NCI-H146 treated with DMSO at 0.1 percent for 48 hours (cell line): ENCODE data around the gene KRTAP12-4.
A peak's percentile ranks its signal among the peaks of the same experiment; 100 is the strongest.
"Not testable (repeated sequence)": the region's sequence is repeated elsewhere in the genome, so short reads cannot be mapped to it uniquely, and the experiment has no call there.

Experiments
- DNase-seq: peaks from one replicate; lab custom pipeline; 2025; ENCODE audit not compliant: unreplicated experiment; lab: John Stamatoyannopoulos, UW

The KRTAP12-4 gene

DNA sequence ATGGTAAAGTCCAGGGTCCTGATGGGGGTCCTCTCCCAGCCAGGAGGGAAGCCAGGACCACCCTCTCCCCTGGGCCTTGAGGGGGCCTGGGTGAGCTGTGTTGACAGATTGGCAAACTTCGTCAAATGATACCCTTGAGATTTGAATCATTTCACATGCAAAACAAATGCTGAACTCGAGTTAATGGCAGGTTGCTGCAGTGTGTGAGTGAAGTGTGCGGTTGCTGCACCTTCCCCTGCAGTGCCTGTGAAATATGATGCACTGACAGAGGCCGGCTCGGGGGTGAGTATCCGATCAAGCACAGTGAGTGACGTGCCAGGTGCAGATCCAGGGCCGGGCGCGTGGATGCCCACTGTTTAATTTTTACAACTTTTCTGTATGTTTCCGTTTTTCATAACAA lies 33.2 kb upstream of the KRTAP12-4 start:
- no peak for DNase-seq

DNA sequence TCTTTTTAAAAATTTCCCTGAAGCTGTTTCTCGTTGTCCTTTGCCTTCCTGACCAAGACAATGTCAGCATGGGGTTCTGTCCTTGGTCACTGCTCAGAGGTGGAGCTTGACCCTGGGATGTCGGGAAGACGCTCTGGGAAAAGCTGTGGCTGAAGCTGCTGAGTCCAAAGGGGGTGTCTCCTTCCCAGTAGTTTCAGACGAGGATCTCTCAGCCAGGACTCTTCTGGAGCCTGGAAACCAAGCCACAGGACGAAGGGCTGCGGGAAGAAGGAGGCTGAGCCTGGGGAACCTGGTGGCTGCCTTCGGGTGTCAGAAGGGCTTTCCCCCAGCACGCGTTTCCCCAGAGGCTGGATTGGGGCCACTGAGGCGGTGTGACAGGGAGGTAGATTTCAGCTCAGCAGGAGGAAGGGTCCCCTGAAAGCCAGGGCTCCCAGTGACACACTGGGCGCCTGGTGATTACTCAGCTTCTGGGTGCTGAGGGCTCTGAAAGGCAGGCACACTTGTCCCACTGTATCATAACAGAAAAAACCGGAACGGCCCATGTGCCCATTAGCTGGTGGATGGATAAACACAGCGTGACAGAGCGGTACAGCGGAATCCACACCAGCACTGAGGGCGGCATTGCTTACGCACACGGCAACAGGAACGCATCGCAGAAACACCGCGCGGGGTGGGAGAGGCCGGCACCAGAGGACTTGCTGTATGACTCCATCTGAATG lies 32.5 kb upstream of the KRTAP12-4 start:
- DNase-seq: no peak

DNA sequence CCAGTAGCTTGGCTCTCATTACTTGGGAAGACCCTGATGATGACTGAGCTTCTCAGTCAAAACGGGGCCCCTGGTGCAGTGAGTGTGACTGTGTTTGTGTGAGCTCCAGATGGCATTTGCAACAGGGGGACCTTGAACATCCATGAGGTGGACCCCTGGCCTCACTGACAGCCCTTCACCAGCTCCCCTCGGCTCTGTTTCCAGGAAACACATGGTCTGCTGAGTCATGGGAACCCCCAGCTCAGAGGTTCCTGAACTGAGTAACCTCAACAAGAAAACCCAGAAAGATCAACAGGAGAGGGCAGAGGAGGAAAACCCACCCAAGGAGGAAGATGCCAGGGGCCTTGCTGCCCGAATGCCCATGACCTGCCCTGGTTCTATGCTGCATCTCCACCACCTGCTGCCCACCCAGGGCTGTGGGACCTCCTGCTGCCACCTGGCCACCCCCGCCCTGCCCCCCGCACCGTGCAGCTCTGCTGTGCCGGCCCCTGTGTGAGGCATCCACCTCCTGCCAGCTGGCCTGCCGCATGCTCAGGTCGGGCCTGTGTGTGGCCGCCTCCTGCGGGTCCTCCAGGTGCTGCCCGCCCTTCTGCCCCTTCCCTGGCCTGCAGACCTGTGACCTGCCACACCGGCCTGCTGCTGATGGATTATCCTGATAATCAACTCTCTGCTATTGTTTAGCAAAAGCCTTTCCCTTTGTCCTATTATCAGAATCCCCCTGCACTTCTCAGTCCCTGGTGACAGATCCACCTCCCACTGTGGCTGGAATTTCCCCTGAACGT lies 31.7 kb upstream of the KRTAP12-4 start:
- DNase-seq: peak; percentile 26

DNA sequence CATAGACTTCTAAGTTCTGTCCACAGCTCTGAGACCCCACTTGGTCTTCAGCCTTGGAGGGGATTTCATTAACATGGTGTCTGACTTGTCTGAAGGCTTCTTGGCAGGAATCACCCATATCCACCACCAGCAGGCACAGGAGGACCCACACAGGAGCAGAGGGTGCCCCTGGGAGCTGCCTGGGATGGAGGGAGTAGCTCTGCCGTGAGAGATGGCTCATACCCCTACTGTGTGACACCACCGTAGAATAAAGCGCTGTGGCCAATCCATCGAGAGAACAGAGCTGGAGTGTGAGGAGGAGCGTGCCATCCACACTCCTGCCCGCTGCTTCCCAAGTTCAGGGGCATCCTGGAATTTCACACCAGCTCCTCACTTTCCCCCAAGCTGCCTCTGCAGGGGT lies 30.6 kb upstream of the KRTAP12-4 start:
- DNase-seq: not testable (repeated sequence)

DNA sequence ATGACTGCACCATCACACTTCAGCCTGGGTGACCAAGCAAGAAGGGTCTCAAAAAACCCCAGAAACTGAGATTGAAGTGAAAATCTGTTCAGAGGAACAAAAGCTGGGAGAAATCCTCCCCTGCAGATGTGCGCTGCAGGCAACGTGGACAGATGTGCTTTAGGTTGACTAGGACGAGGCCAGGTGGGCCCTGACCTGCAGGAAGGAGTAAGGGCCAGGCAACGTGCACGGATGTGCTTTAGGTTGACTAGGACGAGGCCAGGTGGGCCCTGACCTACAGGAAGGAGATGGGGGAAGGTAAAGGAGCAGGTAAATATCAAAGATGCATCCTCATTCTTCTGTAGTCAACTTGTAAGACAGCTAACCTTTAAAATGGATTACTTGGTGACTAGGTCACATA lies 30.0 kb upstream of the KRTAP12-4 start:
- DNase-seq: no peak

DNA sequence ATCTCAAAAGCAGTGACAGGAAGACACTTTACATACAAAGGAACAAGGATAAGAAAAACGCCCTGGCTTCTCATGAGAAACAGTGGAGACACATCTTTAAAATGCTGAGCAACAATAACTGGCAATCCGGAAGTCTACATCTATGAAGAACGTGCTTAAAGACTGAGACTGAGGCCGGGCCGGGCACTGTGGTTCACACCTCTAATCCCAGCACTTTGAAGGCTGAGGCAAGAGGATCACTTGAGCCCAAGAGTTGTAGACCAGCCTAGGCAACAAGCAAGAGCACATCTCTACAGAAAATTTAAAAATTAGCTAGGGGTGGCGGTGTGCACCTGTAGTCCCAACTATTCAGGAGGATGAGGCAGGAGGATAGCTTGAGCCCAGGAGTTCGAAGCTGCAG lies 29.6 kb upstream of the KRTAP12-4 start:
- DNase-seq: no peak

DNA sequence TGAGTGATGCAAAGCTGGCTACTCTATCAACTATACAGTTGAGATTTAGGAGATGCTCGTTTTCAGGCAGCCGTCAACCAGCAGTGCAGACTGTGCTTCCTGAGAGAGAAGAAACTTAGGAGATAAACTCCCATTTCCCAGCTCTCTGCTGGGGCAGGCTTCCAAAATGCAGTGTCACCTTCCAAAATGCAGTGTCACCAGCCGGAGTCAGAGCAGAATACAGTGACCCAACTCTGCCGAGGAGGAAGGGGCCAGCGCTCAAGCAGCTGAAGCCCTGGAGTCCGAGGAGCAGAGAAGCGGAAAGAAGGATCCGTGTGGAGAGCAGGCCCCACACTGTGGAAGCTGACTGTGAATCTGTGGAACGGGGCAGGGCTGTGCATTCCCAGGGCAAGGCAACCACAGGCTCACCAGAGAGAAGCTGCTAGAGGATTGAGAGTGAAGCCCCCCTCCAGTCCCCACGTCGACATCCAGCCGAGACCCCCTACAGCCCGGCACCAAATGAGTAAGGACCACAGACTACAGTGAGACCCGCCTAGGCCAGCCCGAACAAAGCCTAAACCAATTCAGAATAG lies 28.2 kb upstream of the KRTAP12-4 start:
- DNase-seq: no peak

DNA sequence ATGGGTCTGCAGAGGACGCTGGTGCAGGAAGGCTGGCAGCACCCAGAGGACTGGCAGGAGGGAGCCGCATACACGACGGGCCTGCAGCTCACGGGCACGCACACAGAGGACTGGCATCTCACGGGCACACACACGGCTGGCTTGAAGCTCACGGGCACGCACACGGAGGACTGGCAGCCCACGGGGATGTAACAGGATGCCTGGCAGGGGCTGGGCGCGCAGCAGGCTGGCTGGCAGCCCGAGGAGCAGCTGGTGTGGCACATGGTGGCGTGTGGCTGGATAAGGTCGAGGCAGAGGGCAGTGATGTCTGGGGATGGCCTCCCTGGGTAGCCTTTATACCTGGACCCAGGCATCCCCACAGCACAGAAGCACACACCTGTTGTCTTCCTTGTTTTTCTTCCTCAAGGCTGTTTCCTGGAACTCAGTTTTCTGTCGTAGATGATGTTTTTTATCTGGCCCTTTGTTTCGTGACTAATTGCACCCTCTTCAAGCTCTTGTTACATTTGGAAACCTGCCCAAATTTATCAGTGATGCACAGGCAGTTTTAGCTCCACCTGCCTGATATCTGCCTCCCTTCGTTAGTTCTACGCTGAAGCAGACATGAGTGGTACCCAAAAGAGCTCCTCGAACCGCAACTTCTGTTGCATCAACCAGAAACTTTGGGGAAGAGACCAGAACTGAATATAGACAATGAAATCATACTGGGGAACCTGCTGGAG lies 27.6 kb upstream of the KRTAP12-4 start, which contains the start of gene KRTAP12-1:
Gene KRTAP12-1, minus strand, starts transcription at position 303 of the 719 bp plus-strand sequence. Its CDS starts 40 bp downstream, at position 263.
- peak; percentile 81 for DNase-seq

DNA sequence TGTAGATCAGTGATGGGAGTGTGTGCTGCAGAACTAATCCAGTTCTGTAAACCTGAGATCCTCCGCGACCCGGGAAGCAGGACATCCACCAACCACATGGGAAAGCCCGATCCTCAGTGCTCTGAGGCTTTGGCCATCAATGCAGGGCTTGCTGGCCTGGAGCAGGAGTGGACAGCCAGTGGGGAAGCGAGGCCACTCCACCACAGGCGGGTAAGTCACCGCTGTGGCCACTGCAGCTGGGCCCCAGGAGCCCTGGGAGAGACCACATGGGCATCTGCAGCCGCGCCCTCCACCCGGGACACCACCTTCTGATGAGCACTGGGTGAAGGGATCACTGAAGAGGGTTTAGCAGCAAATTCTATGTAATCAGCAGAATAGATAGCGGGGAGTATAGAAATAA lies 26.7 kb upstream of the KRTAP12-4 start:
- no peak for DNase-seq

DNA sequence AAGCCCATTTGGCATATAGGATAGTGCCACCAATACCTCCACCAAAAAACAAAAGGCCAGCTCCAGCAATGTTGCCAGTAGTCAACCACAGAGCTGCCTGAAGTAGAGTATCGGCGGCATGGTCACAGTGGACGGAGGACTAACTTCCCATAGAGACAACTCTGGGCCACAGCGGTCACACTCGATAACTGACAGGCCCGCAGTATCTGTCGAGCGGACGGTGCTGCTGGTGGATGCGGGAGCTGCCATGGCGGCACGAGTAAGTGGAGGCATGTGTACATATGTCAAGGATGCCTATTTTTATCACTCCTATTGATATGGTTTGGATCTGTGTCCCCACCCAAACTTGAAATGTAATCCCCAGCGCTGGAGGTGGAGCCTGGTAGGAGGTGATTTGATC lies 23.4 kb upstream of the KRTAP12-4 start:
- DNase-seq: no peak

DNA sequence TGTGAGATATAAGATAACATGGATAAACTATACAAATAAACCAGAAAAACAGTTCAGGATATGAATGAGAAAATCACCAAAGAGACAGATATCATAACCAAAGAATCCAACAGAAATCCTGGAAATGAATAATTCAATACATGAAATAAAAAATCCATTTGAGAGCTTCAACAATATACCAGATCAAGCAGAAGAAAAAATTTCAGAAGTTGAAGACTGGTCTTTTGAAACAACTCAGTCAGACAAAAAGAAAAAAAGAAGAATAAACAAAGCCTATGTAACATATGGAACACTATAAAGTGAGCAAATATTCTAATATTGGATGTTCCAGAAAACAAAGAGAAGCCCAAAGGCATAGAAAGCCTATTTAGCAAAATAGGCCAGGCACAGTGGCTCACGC lies 17.5 kb upstream of the KRTAP12-4 start:
- no peak for DNase-seq

DNA sequence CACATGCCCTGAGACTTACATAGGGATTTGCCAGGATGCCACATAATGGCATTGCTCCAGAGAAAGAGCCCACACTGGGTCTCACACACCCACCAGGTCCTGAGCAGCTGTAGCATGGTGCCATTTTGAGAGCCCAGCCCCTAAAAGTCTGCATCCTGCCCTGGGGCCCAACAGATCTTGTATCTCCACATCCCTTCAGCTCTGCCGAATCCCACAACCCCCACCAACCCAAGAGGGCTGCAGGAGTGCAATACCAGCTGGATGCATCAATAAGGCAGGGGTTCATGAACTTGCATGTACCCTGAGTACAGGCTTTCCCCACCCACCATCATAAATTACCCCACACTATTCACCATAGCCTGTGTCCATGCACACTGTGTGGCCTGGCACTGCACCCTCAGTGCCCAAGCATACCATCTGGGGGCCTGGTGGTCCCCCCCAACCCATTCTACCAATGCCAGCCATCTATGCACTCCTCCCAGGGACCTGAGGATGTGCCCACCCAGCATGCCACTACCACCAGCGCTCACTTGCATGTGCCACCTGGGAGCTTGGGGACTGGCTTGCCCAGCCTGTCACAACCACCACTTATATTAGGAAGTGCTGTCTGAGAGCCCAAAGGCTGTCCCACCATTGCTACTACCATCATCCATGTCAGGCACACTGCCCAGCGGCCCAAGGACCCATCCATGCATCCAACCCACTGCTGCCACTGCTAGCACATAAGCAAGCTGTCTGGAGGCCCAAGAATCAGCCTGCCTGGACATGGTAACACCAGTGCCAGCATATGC lies 16.4 kb upstream of the KRTAP12-4 start:
- DNase-seq: no peak

DNA sequence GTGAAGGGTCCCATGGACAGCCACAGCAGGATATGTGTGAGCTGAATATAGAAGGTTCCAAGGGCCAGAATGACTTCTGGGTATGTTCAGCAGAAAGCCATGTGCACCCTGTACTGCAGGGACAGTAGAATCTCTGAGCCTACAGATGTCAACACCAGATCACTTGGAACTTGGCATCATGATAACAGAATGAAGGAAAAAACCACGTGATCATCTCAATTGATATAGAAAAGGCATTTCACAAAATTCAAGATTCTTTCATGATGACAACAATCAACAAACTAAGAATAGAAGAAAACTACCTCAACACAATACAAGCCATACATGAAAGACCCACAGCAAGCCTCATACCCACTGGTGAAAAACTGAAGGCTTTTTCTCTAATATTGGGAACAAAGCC lies 13.2 kb upstream of the KRTAP12-4 start:
- no peak for DNase-seq

DNA sequence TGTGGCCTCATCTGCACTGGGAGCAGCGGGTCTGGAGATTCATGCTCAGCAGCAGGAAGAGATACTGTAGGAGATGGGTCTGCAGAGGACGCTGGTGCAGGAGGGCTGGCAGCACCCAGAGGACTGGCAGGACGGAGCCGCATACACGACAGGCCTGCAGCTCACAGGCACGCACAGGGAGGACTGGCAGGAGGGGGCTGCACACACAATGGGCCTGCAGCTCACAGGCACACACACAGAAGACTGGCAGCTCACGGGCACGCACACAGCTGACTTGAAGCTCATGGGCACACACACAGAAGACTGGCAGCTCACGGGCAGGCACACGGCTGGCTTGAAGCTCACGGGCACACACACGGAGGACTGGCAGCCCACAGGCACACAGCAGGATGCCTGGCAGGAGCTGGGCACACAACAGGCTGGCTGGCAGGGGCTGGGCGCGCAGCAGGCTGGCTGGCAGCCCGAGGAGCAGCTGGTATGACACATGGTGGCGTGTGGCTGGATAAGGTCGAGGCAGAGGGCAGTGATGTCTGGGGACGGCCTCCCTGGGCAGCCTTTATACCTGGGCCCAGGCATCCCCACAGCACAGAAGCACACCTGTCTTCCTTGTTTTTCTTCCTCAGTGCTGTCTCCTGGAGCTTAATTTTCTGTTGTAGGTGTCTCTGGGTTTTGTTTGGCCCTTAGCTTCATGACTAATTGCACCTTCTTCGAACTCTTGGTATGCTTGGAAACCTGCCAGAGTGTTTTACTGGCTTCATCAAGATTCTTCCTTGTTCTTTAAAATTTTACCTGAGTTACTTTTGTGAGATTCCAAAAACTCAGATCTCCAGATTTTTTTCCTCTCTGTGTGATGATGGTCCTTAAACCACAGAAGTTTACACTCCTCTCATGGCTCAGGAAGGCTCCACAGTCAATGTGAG lies 12.2 kb upstream of the KRTAP12-4 start, which contains the start of gene KRTAP12-2:
Gene KRTAP12-2, minus strand, starts transcription at position 527 of the 920 bp plus-strand sequence. Its CDS starts 41 bp downstream, at position 486.
- no peak for DNase-seq

DNA sequence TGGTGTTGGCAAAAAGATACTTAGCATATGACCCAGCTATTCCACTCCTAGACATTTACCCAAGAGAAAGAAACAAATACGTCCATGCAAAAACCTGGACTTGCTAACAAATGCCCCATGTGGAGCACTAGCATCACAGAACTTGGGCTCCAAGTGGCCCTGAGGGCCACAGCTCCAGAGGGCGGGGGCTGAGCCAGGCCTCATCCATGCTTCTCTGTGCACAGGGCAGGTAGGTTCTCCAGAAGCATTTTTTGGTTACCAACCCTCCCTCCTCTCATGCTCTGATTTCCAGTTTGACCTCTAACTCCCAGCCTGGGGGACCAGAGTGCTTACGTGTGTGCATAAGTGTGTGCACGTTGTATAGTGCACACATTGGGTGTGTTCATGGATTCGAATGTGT lies 10.2 kb upstream of the KRTAP12-4 start:
- DNase-seq: no peak

DNA sequence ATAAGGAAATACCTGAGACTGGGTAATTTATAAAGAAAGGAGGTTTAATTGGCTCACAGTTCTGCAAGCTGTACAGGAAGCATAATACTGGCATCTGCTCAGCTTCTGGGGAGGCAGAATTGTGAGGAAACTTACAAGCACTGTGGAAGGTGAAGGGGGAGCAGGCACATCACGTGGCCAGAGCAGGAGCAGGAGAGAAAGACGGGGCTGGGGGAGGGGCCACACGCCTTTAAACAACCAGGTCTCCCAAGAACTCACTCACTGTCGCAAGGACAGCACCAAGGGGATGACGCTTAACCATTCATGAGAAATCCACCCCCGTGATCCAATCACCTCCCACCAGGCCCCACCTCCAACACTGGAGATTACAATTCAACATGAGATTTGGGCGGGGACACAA lies 7.1 kb upstream of the KRTAP12-4 start:
- DNase-seq: not testable (repeated sequence)

DNA sequence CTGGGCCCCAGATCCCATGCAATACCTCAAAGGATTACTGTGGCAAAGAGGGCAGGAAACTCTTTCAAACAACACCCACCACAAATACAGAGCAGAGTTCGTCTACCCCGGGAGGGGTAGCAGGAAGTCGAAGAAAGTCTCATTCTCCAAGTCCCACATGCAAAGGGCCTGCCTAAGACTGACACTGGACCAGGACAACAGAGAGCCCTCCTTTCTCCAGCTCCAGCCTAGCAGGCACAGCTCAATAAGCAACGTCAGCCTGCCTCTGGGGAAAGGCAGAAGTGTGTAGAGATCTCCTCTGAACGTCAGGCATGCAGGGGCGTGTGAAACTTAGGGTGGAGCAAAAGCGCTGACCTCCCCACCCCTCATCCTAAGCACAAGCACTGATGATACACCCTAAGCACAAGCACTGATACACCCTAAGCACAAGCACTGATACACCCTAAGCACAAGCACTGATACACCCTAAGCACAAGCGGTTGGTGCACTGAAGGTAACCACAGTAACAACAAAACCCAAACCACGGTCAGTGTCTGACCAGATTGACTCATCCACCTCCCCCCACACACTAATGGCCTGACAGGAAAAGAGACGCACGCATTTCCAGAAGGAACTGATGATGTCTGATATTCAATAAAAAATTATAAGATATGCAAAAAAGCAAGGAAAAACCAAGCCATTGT lies 4.6 kb upstream of the KRTAP12-4 start:
- no peak for DNase-seq

DNA sequence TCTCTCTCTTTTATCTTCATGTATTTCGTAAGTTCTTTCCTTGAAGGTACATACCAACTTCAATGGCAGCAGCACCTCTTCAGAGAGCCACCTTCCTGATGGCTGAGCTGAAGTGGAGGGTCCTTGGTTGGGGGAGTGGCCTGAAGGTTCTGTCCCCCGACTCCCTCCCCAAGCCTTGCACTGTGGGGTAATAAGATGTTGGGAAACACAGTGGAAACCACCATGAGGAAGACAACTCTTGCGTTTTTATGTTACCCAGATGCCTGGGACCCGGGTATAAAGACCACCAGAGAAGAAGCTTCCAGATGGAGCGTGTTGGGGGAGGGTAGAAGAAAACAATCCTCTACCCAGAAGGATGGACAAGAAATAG lies 4.1 kb upstream of the KRTAP12-4 start:
- no peak for DNase-seq
